Activated CD4-positive, alpha-beta T cell treated with anti-CD3 and anti-CD28 coated beads for 24 hours (primary cell): Measurements from ENCODE around the gene C1orf87.

ENCODE experiments used
- DNase-seq, 2 donors: peaks; one replicate each; pipeline ENCODE4 v3.0.0-alpha.2; 2020; ENCODE audit warnings: low read depth in 2 of 2

The C1orf87 gene

GRCh38 chr1:59948990-59949389 lies 124.6 kb downstream of the C1orf87 start:
- no peak for DNase-seq

- peak; percentile 20 to 40 for DNase-seq
Measured at GRCh38 chr1:59947047-59947938, 126.3 kb downstream of the C1orf87 start.

GRCh38 chr1:59945790-59946189 lies 127.8 kb downstream of the C1orf87 start:
- no peak for DNase-seq
